Endothelial cell (in vitro differentiated cells): Measurements from ENCODE around the gene RNF38. TPM values are rescaled to one million over a fixed set of nuclear protein-coding genes. Genes with fewer than 3 reads are reported as not detected.
A peak's percentile ranks its signal among the peaks of the same experiment; 100 is the strongest.

Experiments used
- DNase-seq: peaks from one replicate; pipeline ENCODE4 v3.0.0; 2021; ENCODE audit warnings: low spot score
- H3K27ac Mint-ChIP-seq: one replicate; pipeline ENCODE4 v1.8.0; 2021; ENCODE audit warnings: mixed read lengths, inconsistent platforms; ENCODE audit not compliant: unreplicated experiment
- H3K27me3 Mint-ChIP-seq: one replicate; pipeline ENCODE4 v1.8.0; 2021; ENCODE audit warnings: mild to moderate bottlenecking, moderate library complexity, mixed read lengths, inconsistent platforms; ENCODE audit not compliant: unreplicated experiment
- H3K36me3 Mint-ChIP-seq: one replicate; pipeline ENCODE4 v1.8.0; 2021; ENCODE audit warnings: mild to moderate bottlenecking, low read depth, mixed read lengths, inconsistent platforms; ENCODE audit not compliant: unreplicated experiment
- H3K4me1 Mint-ChIP-seq: one replicate; pipeline ENCODE4 v1.8.0; 2021; ENCODE audit warnings: mild to moderate bottlenecking, mixed read lengths, inconsistent platforms; ENCODE audit not compliant: unreplicated experiment
- H3K4me3 Mint-ChIP-seq: one replicate; pipeline ENCODE4 v1.8.0; 2021; ENCODE audit warnings: mild to moderate bottlenecking, mixed read lengths, inconsistent platforms; ENCODE audit not compliant: unreplicated experiment
- H3K9me3 Mint-ChIP-seq: one replicate; pipeline ENCODE4 v1.8.0; 2021; ENCODE audit warnings: mixed read lengths, inconsistent platforms; ENCODE audit not compliant: unreplicated experiment
- CTCF ChIP-seq: fragments of 200-600 bp; sonication (generic); IDR thresholded peaks from one replicate; pipeline ENCODE4 v1.5.0; 2021; ENCODE audit warnings: antibody characterized with exemption; ENCODE audit not compliant: unreplicated experiment
- total RNA-seq: library from RNA; stranded (reverse); fragmentation: NEBNext Ultra II Directional; extraction: Animal tissue kit (Norgen Biotek cat#: 25700); gene quantifications from one replicate; pipeline ENCODE4 v1.2.1, GENCODE V29; 2021; ENCODE audit not compliant: unreplicated experiment

The RNF38 gene
- total RNA-seq, 1 donor from 2014 or later, result 71.1 TPM

GRCh38 chr9:36443581-36443980 is 43.5 kb upstream of the RNF38 start:
- Mint-ChIP-seq H3K4me1 (peaks cover 14% of the 10 kb centered on the region), H3K4me3 (no peak overlapping the region), H3K27ac (no peak overlapping the region)

GRCh38 chr9:36442710-36443109 is 42.6 kb upstream of the RNF38 start:
- Mint-ChIP-seq H3K27ac (no peak overlapping the region), H3K36me3 (peaks cover 7% of the 10 kb centered on the region), H3K9me3 (no peaks in the 10 kb centered on the region), H3K4me3 (no peak overlapping the region), H3K27me3 (no peaks in the 10 kb centered on the region), H3K4me1 (peaks cover 18% of the 10 kb centered on the region)
- TF ChIP-seq CTCF, result no peak
- no peak for DNase-seq

More at GRCh38 chr9:36443581-36443980, 43.5 kb upstream of the RNF38 start:
- no peak for DNase-seq
- no peaks in the 10 kb centered on the region for H3K9me3 Mint-ChIP-seq
- H3K27me3 Mint-ChIP-seq, result no peaks in the 10 kb centered on the region
- no peak for TF ChIP-seq CTCF
- peaks cover 7% of the 10 kb centered on the region for H3K36me3 Mint-ChIP-seq

- Mint-ChIP-seq H3K27me3 (no peaks in the 10 kb centered on the region), H3K4me1 (peaks cover 20% of the 10 kb centered on the region), H3K4me3 (no peak overlapping the region), H3K9me3 (no peaks in the 10 kb centered on the region), H3K27ac (peak overlapping the region; percentile 3), H3K36me3 (peaks cover 7% of the 10 kb centered on the region)
- no peak for DNase-seq
- no peak for TF ChIP-seq CTCF
These were observed 41.9 kb upstream of the RNF38 start for GRCh38 chr9:36441966-36442365.

GRCh38 chr9:36438536-36439236 is 38.6 kb upstream of the RNF38 start:
- no peak overlapping the region for H3K27ac Mint-ChIP-seq
- H3K9me3 Mint-ChIP-seq, result no peaks in the 10 kb centered on the region
- no peak for TF ChIP-seq CTCF
- no peaks in the 10 kb centered on the region for H3K36me3 Mint-ChIP-seq
- no peak overlapping the region for H3K4me3 Mint-ChIP-seq
- H3K27me3 Mint-ChIP-seq, result no peaks in the 10 kb centered on the region
- no peak for DNase-seq
- H3K4me1 Mint-ChIP-seq, result peaks cover 16% of the 10 kb centered on the region

- Mint-ChIP-seq H3K36me3 (no peaks in the 10 kb centered on the region), H3K27ac (no peak overlapping the region), H3K9me3 (no peaks in the 10 kb centered on the region), H3K27me3 (no peaks in the 10 kb centered on the region), H3K4me1 (peaks cover 16% of the 10 kb centered on the region), H3K4me3 (no peak overlapping the region)
- DNase-seq, result no peak
- no peak for TF ChIP-seq CTCF
These were observed 37.7 kb upstream of the RNF38 start for GRCh38 chr9:36437790-36438189.
